H1 (cell line): ENCODE measurements around the gene RPP25. TPM values are rescaled to one million over a fixed set of nuclear protein-coding genes. Genes with fewer than 3 reads are reported as not detected.

Experiments used
- CTCF ChIA-PET: fragments of 300-600 bp; sonication (Branson Sonifier 250); formaldehyde crosslinking; loops from one replicate; lab custom pipeline; 2021; ENCODE audit not compliant: partially characterized antibody; lab: Charles Lee
- POLR2A ChIA-PET: fragments of 300-600 bp; sonication (Branson Sonifier 250); formaldehyde crosslinking; loops from one replicate; lab custom pipeline; 2021; ENCODE audit warnings: inconsistent platforms; ENCODE audit not compliant: partially characterized antibody; lab: Charles Lee
- DNase-seq, 2 experiments: peaks; one replicate each; pipeline versions ENCODE4 v3.0.0 to v3.0.0-alpha.2; 2010 to 2022; ENCODE audit warnings: low spot score in 2 of 2, low read depth in 1 of 2, mixed read lengths in 1 of 2
- FAIRE-seq: peaks from 2 replicates; lab custom pipeline; 2011; peaks lifted over from hg19 to GRCh38; lab: Jason Lieb, UNC
- H2AFZ ChIP-seq: 2 replicates; pipeline ENCODE4 v1.8.1; 2012; ENCODE audit warnings: low read length, inconsistent platforms
- H2AK5ac ChIP-seq: 2 replicates; pipeline ENCODE4 v1.6.1; 2013; ENCODE audit warnings: low read depth, low read length
- H2BK120ac ChIP-seq: replicated peaks from 2 replicates; pipeline ENCODE3; 2013; ENCODE audit warnings: low read depth, low read length, inconsistent platforms
- H2BK12ac ChIP-seq: 2 replicates; pipeline ENCODE4 v1.6.1; 2013; ENCODE audit warnings: low read depth, low read length
- H2BK15ac ChIP-seq: 2 replicates; pipeline ENCODE4 v1.6.1; 2013; ENCODE audit warnings: low read length
- H2BK20ac ChIP-seq: 2 replicates; pipeline ENCODE4 v1.6.1; 2013; ENCODE audit warnings: low read length
- H2BK5ac ChIP-seq: 2 replicates; pipeline ENCODE4 v1.6.1; 2013; ENCODE audit warnings: low read depth, low read length
- H3K14ac ChIP-seq: 2 replicates; pipeline ENCODE4 v1.6.1; 2013; ENCODE audit warnings: inconsistent platforms; ENCODE audit not compliant: insufficient read length
- H3K18ac ChIP-seq: 2 replicates; pipeline ENCODE4 v1.6.1; 2013; ENCODE audit warnings: low read length; ENCODE audit errors: extremely low read depth
- H3K23ac ChIP-seq: 2 replicates; pipeline ENCODE4 v1.6.1; 2013; ENCODE audit warnings: inconsistent platforms; ENCODE audit not compliant: insufficient read length
- H3K23me2 ChIP-seq: 2 replicates; pipeline ENCODE4 v1.6.1; 2013; ENCODE audit warnings: low read depth, low read length
- H3K27ac ChIP-seq: 2 replicates; pipeline ENCODE4 v1.6.1; 2011; ENCODE audit warnings: low read depth, low read length, inconsistent platforms
- H3K27me3 ChIP-seq, 4 experiments: replicated peaks in 1 of 4; 1 replicate in 1 of 4; 2 replicates in 3 of 4; pipeline versions ENCODE4 v1.6.1 to v1.8.1; 2011 to 2013; ENCODE audit warnings: low read length in 3 of 4, mild to moderate bottlenecking in 3 of 4, inconsistent platforms in 2 of 4, mixed read lengths in 2 of 4, moderate library complexity in 1 of 4; ENCODE audit not compliant: control insufficient read depth in 3 of 4, insufficient read depth in 3 of 4; ENCODE audit errors: extremely low read depth in 1 of 4
- H3K36me3 ChIP-seq, 4 experiments: 2 replicates each; pipeline versions ENCODE4 v1.6.1 to v1.8.1; 2011 to 2013; ENCODE audit warnings: mild to moderate bottlenecking in 4 of 4, low read length in 3 of 4, moderate library complexity in 2 of 4, control low read depth in 1 of 4, inconsistent platforms in 1 of 4; ENCODE audit not compliant: insufficient read depth in 4 of 4, control insufficient read depth in 2 of 4
- H3K4ac ChIP-seq: replicated peaks from 2 replicates; pipeline ENCODE3; 2013; ENCODE audit warnings: low read length, low read depth, mixed read lengths, inconsistent platforms; ENCODE audit not compliant: insufficient read length
- H3K4me1 ChIP-seq, 4 experiments: replicated peaks in 1 of 4; 1 replicate in 1 of 4; 2 replicates in 3 of 4; pipeline versions ENCODE4 v1.6.1 to v1.8.1; 2011 to 2013; ENCODE audit warnings: low read length in 3 of 4, inconsistent platforms in 2 of 4, mixed read lengths in 1 of 4; ENCODE audit not compliant: insufficient read depth in 4 of 4, control insufficient read depth in 3 of 4
- H3K4me2 ChIP-seq, 2 experiments: 2 replicates each; pipeline versions ENCODE4 v1.6.1 to v1.8.1; 2011 to 2013; ENCODE audit warnings: low read depth in 2 of 2, low read length in 2 of 2, control low read depth in 1 of 2, inconsistent platforms in 1 of 2, mild to moderate bottlenecking in 1 of 2; ENCODE audit not compliant: insufficient read depth in 1 of 2
- H3K4me3 ChIP-seq, 4 experiments: fragments of 200-600, 300-600 bp in 1 of 4; sonication (generic), shearing (Covaris generic), sonication (Bioruptor Twin) in 1 of 4; 2 replicates each; pipeline versions ENCODE4 v1.5.1 to v1.8.1; 2011 to 2016; ENCODE audit warnings: low read length in 4 of 4, low read depth in 3 of 4, control low read depth in 2 of 4, inconsistent platforms in 2 of 4, mild to moderate bottlenecking in 2 of 4, mixed read lengths in 1 of 4, moderate library complexity in 1 of 4; ENCODE audit not compliant: insufficient read depth in 2 of 4; ENCODE audit errors: extremely low read depth in 1 of 4
- H3K56ac ChIP-seq: replicated peaks from 2 replicates; pipeline ENCODE3; 2013; ENCODE audit warnings: low read depth, mild to moderate bottlenecking, mixed read lengths, low read length, inconsistent platforms; ENCODE audit not compliant: insufficient read length
- H3K79me1 ChIP-seq: 2 replicates; pipeline ENCODE4 v1.6.1; 2013; ENCODE audit warnings: low read depth, low read length, control low read depth
- H3K79me2 ChIP-seq, 2 experiments: 2 replicates each; pipeline versions ENCODE4 v1.6.1 to v1.8.1; 2012 to 2013; ENCODE audit warnings: low read length in 2 of 2, mild to moderate bottlenecking in 2 of 2, inconsistent platforms in 1 of 2; ENCODE audit not compliant: insufficient read depth in 2 of 2, control insufficient read depth in 1 of 2
- H3K9ac ChIP-seq, 4 experiments: replicated peaks in 1 of 4; 1 replicate in 1 of 4; 2 replicates in 3 of 4; pipeline versions ENCODE4 v1.6.1 to v1.8.1; 2011 to 2013; ENCODE audit warnings: low read depth in 3 of 4, low read length in 3 of 4, control low read depth in 2 of 4, mild to moderate bottlenecking in 2 of 4, moderate library complexity in 2 of 4, inconsistent platforms in 1 of 4; ENCODE audit errors: extremely low read depth in 1 of 4
- H3K9me3 ChIP-seq, 2 experiments: 2 replicates each; pipeline versions ENCODE4 v1.6.1 to v1.8.1; 2012 to 2013; ENCODE audit warnings: mild to moderate bottlenecking in 2 of 2, moderate library complexity in 2 of 2, control low read depth in 1 of 2, inconsistent platforms in 1 of 2, low read depth in 1 of 2, low read length in 1 of 2, mixed read lengths in 1 of 2; ENCODE audit not compliant: insufficient read depth in 2 of 2
- H4K20me1 ChIP-seq, 2 experiments: replicated peaks in 1 of 2; 2 replicates each; pipeline versions ENCODE3 to v1.8.1; 2011 to 2013; ENCODE audit warnings: inconsistent platforms in 2 of 2, low read length in 2 of 2, mild to moderate bottlenecking in 1 of 2; ENCODE audit not compliant: insufficient read depth in 2 of 2, control insufficient read depth in 1 of 2
- H4K5ac ChIP-seq: 2 replicates; pipeline ENCODE4 v1.6.1; 2013; ENCODE audit warnings: low read length, low read depth, mixed read lengths, inconsistent platforms; ENCODE audit not compliant: insufficient read length
- H4K8ac ChIP-seq: 2 replicates; pipeline ENCODE4 v1.8.0; 2013; ENCODE audit warnings: mild to moderate bottlenecking, moderate library complexity, low read length, inconsistent platforms; ENCODE audit not compliant: insufficient read depth; ENCODE audit errors: extremely low read depth
- H4K91ac ChIP-seq: replicated peaks from 2 replicates; pipeline ENCODE3; 2013; ENCODE audit warnings: low read length, mixed read lengths, inconsistent platforms; ENCODE audit not compliant: insufficient read length
- GABPA ChIP-seq: IDR thresholded peaks from 2 replicates; pipeline ENCODE4 v1.6.1; 2011; ENCODE audit warnings: mild to moderate bottlenecking, low read length, moderate library complexity, borderline replicate concordance; ENCODE audit not compliant: insufficient read depth
- KDM1A ChIP-seq: fragments of 200-600, 300-600 bp; sonication (generic); IDR thresholded peaks from 2 replicates; pipeline ENCODE4 v1.7.1; 2016; ENCODE audit warnings: mild to moderate bottlenecking, low read length, borderline replicate concordance
- KDM4A ChIP-seq: IDR thresholded peaks from one replicate; pipeline ENCODE4 v1.7.1; 2012; ENCODE audit warnings: low read depth, mild to moderate bottlenecking, moderate library complexity, low read length, inconsistent platforms; ENCODE audit not compliant: severe bottlenecking
- NANOG ChIP-seq: IDR thresholded peaks from 2 replicates; pipeline ENCODE4 v1.6.1; 2011; ENCODE audit warnings: low read length, low read depth, mild to moderate bottlenecking, inconsistent platforms; ENCODE audit not compliant: insufficient read depth, poor library complexity, severe bottlenecking
- SIN3A ChIP-seq, 2 experiments: IDR thresholded peaks in 1 of 2; conservative IDR thresholded peaks in 1 of 2; 2 replicates each; pipeline ENCODE4 v1.6.1; 2011 to 2012; ENCODE audit warnings: low read length in 2 of 2, improper control_type of control experiment in 1 of 2, low read depth in 1 of 2, mild to moderate bottlenecking in 1 of 2
- SIX5 ChIP-seq: IDR thresholded peaks from 2 replicates; pipeline ENCODE4 v1.6.1; 2011; ENCODE audit warnings: mild to moderate bottlenecking, low read depth, low read length
- TAF1 ChIP-seq: IDR thresholded peaks from 2 replicates; pipeline ENCODE4 v1.6.1; 2011; ENCODE audit warnings: mild to moderate bottlenecking, low read depth, low read length
- TBP ChIP-seq: IDR thresholded peaks from 2 replicates; pipeline ENCODE4 v1.6.1; 2011; ENCODE audit warnings: low read depth, low read length, improper control_type of control experiment
- WGBS, 2 experiments: shearing (Covaris generic) in 1 of 2; methylation state at CpG; one replicate each; pipeline versions ENCODE4 v1.1.6 to v1.1.7; 2013 to 2015; ENCODE audit warnings: low lambda C conversion rate in 2 of 2, mixed read lengths in 2 of 2, inconsistent platforms in 1 of 2, low coverage in 1 of 2, missing lambda C conversion rate in 1 of 2; ENCODE audit not compliant: insufficient replicate concordance in 2 of 2, insufficient coverage in 1 of 2, insufficient read length in 1 of 2; ENCODE audit errors: extremely low coverage in 1 of 2, missing lambda C conversion rate in 1 of 2; 5-methylcytosine and 5-hydroxymethylcytosine counted together
- polyA plus RNA-seq, 7 experiments: library from polyadenylated mRNA; depleted of rRNA in 3 of 7; stranded (reverse) in 5 of 7; unstranded in 2 of 7; fragments of >200 nt in 5 of 7; fragments of 200-250 nt in 2 of 7; gene quantifications; 1 replicate in 5 of 7; 2 replicates in 1 of 7; 4 replicates in 1 of 7; pipeline versions ENCODE4 v1.2.1 to v1.2.3, GENCODE V29; 2011 to 2013; ENCODE audit warnings: missing spikeins in 2 of 7, mixed read lengths in 2 of 7
- total RNA-seq: library from RNA; stranded (reverse); fragmentation: NEBNext Ultra II Directional; extraction: Animal tissue kit (Norgen Biotek cat#: 25700); gene quantifications from 2 replicates; pipeline ENCODE4 v1.2.1, GENCODE V29; 2021
- TF ChIP-seq, protein P1 (sequence below): IDR thresholded peaks from 2 replicates; pipeline ENCODE4 v1.6.1; 2012; ENCODE audit warnings: inconsistent platforms

RPP25 gene
- total and polyA plus RNA-seq, 2 of the 8 experiments (the other 6 are each of a cell fraction or from before 2014, with no cell fraction given) = 17.4 to 19.8 TPM

DNA sequence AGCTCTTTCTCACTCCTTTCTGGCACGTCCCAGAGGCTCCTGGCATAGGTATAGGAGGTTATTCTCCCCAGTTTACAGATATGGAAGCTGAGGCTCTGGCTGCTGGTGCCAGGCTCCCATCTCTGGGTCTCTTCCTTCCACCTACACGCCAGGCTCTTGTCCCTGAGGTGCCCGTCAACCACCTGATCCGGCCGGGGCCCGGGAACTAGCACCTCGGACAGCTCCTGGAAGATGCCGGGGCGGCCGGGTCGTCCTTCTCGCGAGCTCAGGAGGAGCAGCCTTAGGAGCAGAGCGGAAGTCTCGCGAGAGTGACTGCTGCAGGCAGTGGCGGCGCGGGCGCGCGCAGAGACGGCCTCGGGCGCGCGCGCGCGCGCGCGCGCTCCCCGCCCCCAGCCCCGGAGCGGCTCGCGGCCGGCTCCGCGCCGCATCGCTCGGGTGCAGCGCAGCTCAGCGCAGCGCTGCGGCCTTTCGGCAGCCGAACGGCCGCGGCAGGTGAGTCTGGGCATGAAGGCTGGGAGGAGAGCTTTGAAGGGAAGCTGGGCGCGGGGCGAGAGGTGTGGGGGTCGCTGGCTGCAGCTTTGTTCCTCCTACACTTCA, 38.7 kb upstream of the RPP25 start, which contains the start of gene SCAMP5:
TSS of gene SCAMP5 (plus strand) at position 382 of the 597 bp plus-strand sequence. CDS start 16,277 bp downstream, outside the sequence.
- no peak within 1 kb of the TSS for H3K4ac ChIP-seq
- peak; percentile 71 for TF ChIP-seq TAF1
- no peak for TF ChIP-seq NANOG
- peak; percentile 80 for TF ChIP-seq KDM4A
- TF ChIP-seq GABPA = peak; percentile 35; the same call in 1 of the 2 replicates
- peak; percentile 96 to 97 for TF ChIP-seq SIN3A (conservative IDR thresholded peaks at IDR 0.05 in 1 of 2, IDR thresholded peaks at IDR 0.05 in 1 of 2; ENCODE audit: low read depth in 1 of 2, low read length in 2 of 2)
- TF ChIP-seq KDM1A = peak; percentile 83
- 0 out of 2 replicates have a peak, but pooled peaks have one; percentile 32 for TF ChIP-seq TBP
- TF ChIP-seq, protein P1, sequence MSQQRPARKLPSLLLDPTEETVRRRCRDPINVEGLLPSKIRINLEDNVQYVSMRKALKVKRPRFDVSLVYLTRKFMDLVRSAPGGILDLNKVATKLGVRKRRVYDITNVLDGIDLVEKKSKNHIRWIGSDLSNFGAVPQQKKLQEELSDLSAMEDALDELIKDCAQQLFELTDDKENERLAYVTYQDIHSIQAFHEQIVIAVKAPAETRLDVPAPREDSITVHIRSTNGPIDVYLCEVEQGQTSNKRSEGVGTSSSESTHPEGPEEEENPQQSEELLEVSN = 0 out of 2 replicates have a peak, but pooled peaks have one; percentile 19
- no peak for TF ChIP-seq SIX5

More for the DNA sequence above, 38.7 kb upstream of the RPP25 start, which contains the start of gene SCAMP5:
- 1% methylated on average over 25 of the region's 58 CpGs; no CpG with 5 or more reads in 1 of the 2 experiments for WGBS, 2 experiments
- H4K8ac ChIP-seq = peak within 1 kb of the TSS; percentile 94
- ChIA-PET CTCF (interaction anchor here (0.8 to 2.2 kb wide), 11 partner anchors 9 to 214 kb away, joined by 3 to 8 read pairs (median 4); partner anchors contain the start of gene C15orf39), POLR2A (interaction anchor here (0.9 to 2.2 kb wide), 11 partner anchors 10 to 200 kb away, joined by 3 to 10 read pairs (median 5); partner anchors contain the start of genes COX5A and RPP25)
- no peaks in the 10 kb centered on the region; the same call in 1 of the 2 replicates for H3K79me1 ChIP-seq
- H2BK12ac ChIP-seq = peak within 1 kb of the TSS; percentile 39; the same call in 1 of the 2 replicates
- no peaks in the 10 kb centered on the region for H3K9me3 ChIP-seq
- H2AFZ ChIP-seq = peak within 1 kb of the TSS; percentile 81
- FAIRE-seq (no peak), DNase-seq (peak; percentile 84 to 99)
- peaks cover 9% of the 10 kb centered on the region for H3K23me2 ChIP-seq
- peaks cover 0 to 7% (median 4%) of the 10 kb centered on the region in 4 experiments; a peak in 6 of 7 replicates for H3K4me1 ChIP-seq
- peak within 1 kb of the TSS; percentile 78 for H4K5ac ChIP-seq
- H3K27ac ChIP-seq = no peak within 1 kb of the TSS
- H2BK15ac ChIP-seq = 0 out of 2 replicates have a peak within 1 kb of the TSS, but pooled peaks have one; percentile 95
- peak within 1 kb of the TSS; percentile 93 for H3K18ac ChIP-seq
- peaks cover 0 to 4% of the 10 kb centered on the region in 2 experiments for H4K20me1 ChIP-seq
- H3K36me3 ChIP-seq = no peaks in the 10 kb centered on the region
- peaks cover 0 to 3% (median 0%) of the 10 kb centered on the region in 4 experiments; a peak in 3 of 7 replicates for H3K27me3 ChIP-seq
- H4K91ac ChIP-seq = peak within 1 kb of the TSS; percentile 62
- H3K79me2 ChIP-seq = peaks cover 0 to 9% of the 10 kb centered on the region in 2 experiments; a peak in 1 of 4 replicates
- H2BK120ac ChIP-seq = no peak within 1 kb of the TSS
- no peak within 1 kb of the TSS for H2BK20ac ChIP-seq
- peak within 1 kb of the TSS; percentile 62 to 86 (median 73) for H3K9ac ChIP-seq
- peak within 1 kb of the TSS; percentile 87 to 97 (median 90) for H3K4me3 ChIP-seq
- no peak within 1 kb of the TSS for H3K14ac ChIP-seq
- H3K56ac ChIP-seq = peak within 1 kb of the TSS; percentile 70
- no peak within 1 kb of the TSS for H2AK5ac ChIP-seq
- H2BK5ac ChIP-seq = peak within 1 kb of the TSS; percentile 44; the same call in 1 of the 2 replicates
- H3K4me2 ChIP-seq = peak within 1 kb of the TSS; percentile 92 to 99
- H3K23ac ChIP-seq = no peak within 1 kb of the TSS
